Left lung (tissue), 10 donors: ENCODE measurements around the gene ACTR3C. TPM values are rescaled to one million over a fixed set of nuclear protein-coding genes. Genes with fewer than 3 reads are reported as not detected.

Source experiments
- ATAC-seq: fragments of 200-7000 bp; cut with Tn5 transposase; one replicate; pipeline ENCODE4 v1.9.1; 2020; ENCODE audit warnings: moderate library complexity
- DNase-seq, 4 donors: peaks; one replicate each; pipeline ENCODE4 v3.0.0-alpha.2; 2013 to 2020
- H3K27ac ChIP-seq, 2 donors: fragments of 200-600 bp; sonication (generic) in 1 of 2; one replicate each; pipeline versions ENCODE4 v1.5.0 to v1.8.0; 2020 to 2021
- H3K27me3 ChIP-seq, 2 donors: fragments of 200-600 bp; sonication (generic) in 1 of 2; one replicate each; pipeline versions ENCODE4 v1.5.0 to v1.8.0; 2020 to 2021
- H3K36me3 ChIP-seq, 2 donors: fragments of 200-600 bp; sonication (generic) in 1 of 2; one replicate each; pipeline versions ENCODE4 v1.5.0 to v1.8.0; 2020 to 2021
- H3K4me1 ChIP-seq, 2 donors: fragments of 200-600 bp; one replicate each; pipeline ENCODE4 v1.8.0; 2021
- H3K4me3 ChIP-seq, 2 donors: fragments of 200-600 bp; sonication (generic) in 1 of 2; one replicate each; pipeline versions ENCODE4 v1.5.0 to v1.8.0; 2020 to 2021; ENCODE audit warnings: mild to moderate bottlenecking in 1 of 2
- H3K9me3 ChIP-seq, 2 donors: fragments of 200-600 bp; sonication (generic) in 1 of 2; one replicate each; pipeline versions ENCODE4 v1.5.0 to v1.8.0; 2020 to 2021
- intact Hi-C, 2 donors: fragments of 100-400 bp; cut with DNase I; formaldehyde crosslinking; loops; one replicate each; pipeline versions ENCODE4 v1.11.2 to v1.14.2; 2022
- polyA plus RNA-seq, 6 donors: library from polyadenylated mRNA; unstranded; fragments of 120-200 nt; gene quantifications; one replicate each; pipeline ENCODE4 v1.2.1, GENCODE V29; 2013; ENCODE audit not compliant: insufficient read length in 6 of 6
- total RNA-seq, 2 donors: library from RNA; stranded (reverse); fragmentation: NEBNext Ultra II Directional; extraction: Animal tissue kit (Norgen Biotek cat#: 25700); gene quantifications; one replicate each; pipeline ENCODE4 v1.2.1, GENCODE V29; 2021
- TF ChIP-seq, protein P1 (sequence below), 2 donors: fragments of 200-600 bp; sonication (generic) in 1 of 2; IDR thresholded peaks; one replicate each; pipeline versions ENCODE4 v1.5.0 to v1.8.0; 2021; ENCODE audit warnings: antibody characterized with exemption in 2 of 2
- donor health status: DM: no; HTN: yes; CAD: no.
- donor health status: DM: no; HTN: no; CAD: no.

ACTR3C gene
- total and polyA plus RNA-seq, 8 donors: 3.4 to 25.1 (median 6.1) TPM

DNA sequence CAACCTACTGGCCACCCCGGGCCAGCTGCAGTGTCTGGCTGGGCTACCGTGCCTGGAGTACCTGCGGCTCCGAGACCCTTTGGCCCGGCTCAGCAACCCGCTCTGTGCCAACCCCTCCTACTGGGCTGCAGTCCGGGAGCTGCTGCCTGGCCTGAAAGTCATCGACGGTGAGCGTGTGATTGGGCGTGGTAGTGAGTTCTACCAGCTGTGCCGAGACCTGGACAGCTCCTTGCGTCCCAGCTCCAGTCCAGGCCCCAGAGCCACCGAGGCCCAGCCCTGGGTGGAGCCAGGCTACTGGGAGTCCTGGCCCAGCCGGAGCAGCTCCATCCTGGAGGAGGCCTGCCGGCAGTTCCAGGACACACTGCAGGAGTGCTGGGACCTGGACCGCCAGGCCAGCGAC is 13.8 kb upstream of the ACTR3C start:
- TF ChIP-seq, protein P1, sequence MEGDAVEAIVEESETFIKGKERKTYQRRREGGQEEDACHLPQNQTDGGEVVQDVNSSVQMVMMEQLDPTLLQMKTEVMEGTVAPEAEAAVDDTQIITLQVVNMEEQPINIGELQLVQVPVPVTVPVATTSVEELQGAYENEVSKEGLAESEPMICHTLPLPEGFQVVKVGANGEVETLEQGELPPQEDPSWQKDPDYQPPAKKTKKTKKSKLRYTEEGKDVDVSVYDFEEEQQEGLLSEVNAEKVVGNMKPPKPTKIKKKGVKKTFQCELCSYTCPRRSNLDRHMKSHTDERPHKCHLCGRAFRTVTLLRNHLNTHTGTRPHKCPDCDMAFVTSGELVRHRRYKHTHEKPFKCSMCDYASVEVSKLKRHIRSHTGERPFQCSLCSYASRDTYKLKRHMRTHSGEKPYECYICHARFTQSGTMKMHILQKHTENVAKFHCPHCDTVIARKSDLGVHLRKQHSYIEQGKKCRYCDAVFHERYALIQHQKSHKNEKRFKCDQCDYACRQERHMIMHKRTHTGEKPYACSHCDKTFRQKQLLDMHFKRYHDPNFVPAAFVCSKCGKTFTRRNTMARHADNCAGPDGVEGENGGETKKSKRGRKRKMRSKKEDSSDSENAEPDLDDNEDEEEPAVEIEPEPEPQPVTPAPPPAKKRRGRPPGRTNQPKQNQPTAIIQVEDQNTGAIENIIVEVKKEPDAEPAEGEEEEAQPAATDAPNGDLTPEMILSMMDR (IDR thresholded peaks at IDR 0.05): no peak
- no peak overlapping the region for H3K27ac ChIP-seq
- intact Hi-C loops: no loop called here
- H3K4me3 ChIP-seq: no peak overlapping the region
- peaks cover 0 to 20% of the 10 kb centered on the region in 2 donors for H3K4me1 ChIP-seq
- no peaks in the 10 kb centered on the region for H3K9me3 ChIP-seq
- ATAC-seq (no peak), DNase-seq (no peak)
- H3K27me3 ChIP-seq: peaks cover 8 to 33% of the 10 kb centered on the region in 2 donors
- H3K36me3 ChIP-seq: peaks cover 0 to 25% of the 10 kb centered on the region in 2 donors

DNA sequence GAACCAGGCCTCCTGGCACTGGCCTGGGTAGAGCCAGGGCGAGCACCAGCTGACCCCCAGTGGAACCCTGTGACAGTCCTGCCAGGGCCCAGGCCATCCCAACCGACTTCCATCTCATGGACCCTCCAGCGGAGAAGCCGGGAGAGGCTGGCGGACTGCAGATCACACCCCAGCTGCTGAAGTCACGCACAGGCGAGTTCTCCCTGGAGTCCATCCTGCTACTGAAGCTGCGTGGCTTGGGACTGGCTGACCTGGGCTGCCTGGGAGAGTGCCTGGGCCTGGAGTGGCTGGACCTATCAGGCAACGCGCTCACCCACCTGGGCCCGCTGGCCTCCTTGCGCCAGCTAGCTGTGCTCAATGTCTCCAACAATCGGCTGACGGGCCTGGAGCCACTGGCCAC is 13.4 kb upstream of the ACTR3C start:
- Histone ChIP-seq H3K27ac (no peak overlapping the region), H3K4me1 (peaks cover 0 to 20% of the 10 kb centered on the region in 2 donors)

DNA sequence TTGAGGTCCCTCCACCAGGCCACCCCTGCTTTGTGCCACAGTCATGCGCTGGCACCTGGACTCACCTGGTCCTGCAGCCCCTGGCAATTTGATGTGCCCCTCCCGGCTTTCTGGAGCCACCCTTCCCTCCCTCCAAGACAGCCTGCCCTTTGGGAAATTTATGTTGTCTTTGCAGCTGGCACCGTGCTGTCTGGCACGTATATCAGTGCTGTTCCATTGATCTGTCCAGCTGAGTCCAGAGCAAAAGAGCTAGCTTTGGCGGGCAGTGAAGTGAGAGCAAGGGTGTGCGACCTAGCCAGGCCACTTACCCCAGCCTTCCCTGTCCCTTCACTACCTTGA is 12.4 kb upstream of the ACTR3C start:
- ATAC-seq (no peak), DNase-seq (no peak)
- intact Hi-C loops: no loop called here
- no peaks in the 10 kb centered on the region for H3K9me3 ChIP-seq
- H3K27ac ChIP-seq: peak overlapping the region; percentile 30 to 48
- H3K27me3 ChIP-seq: peaks cover 1 to 19% of the 10 kb centered on the region in 2 donors
- H3K4me1 ChIP-seq: peaks cover 0 to 11% of the 10 kb centered on the region in 2 donors
- H3K4me3 ChIP-seq: no peak overlapping the region
- peaks cover 0 to 33% of the 10 kb centered on the region in 2 donors for H3K36me3 ChIP-seq
- TF ChIP-seq, protein P1 (IDR thresholded peaks at IDR 0.05): no peak

More for the DNA sequence above, 13.4 kb upstream of the ACTR3C start:
- Histone ChIP-seq H3K27me3 (peaks cover 8 to 29% of the 10 kb centered on the region in 2 donors), H3K9me3 (no peaks in the 10 kb centered on the region), H3K36me3 (peaks cover 0 to 25% of the 10 kb centered on the region in 2 donors), H3K4me3 (no peak overlapping the region)
- ATAC-seq: no peak
- intact Hi-C loops: no loop called here
- TF ChIP-seq, protein P1 (IDR thresholded peaks at IDR 0.05): no peak
- DNase-seq: no peak

DNA sequence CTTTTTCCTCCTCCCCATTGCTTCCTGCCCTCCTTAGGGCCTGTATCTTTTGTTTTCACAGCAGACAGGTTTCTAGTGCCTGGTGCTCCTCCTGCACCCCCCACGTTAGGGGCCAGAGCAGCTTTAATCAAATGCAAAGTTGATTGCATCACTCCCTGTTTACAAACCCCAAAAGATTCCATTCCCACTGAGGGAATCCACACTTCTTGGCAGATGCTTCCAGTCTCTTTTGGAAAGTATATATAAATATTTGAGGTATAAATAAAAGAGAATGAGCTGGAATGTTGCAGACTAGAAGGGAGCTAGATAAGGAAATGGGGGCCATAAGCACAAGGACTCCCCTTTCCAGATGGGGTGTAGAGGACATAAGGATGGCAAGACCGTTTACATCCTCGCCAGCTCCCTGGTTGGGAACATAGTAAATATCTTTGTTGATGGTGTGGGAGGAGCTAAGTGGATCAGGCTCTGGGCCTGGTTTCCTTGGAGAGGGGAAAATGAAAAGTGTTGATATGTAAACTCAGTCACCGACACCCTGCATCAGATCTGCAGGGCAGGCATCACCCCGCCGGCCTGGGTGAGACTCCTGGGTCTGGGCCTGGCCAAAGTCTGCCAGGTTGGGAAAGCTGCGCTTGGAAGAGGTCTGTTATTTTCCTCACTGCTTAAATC is 11.9 kb upstream of the ACTR3C start:
- H3K27me3 ChIP-seq: peaks cover 0 to 14% of the 10 kb centered on the region in 2 donors
- H3K4me1 ChIP-seq: peaks cover 0 to 6% of the 10 kb centered on the region in 2 donors
- H3K27ac ChIP-seq: peak overlapping the region; percentile 30 to 48
- intact Hi-C loops: no loop called here
- peak in 2 of 4 donors; percentile 93 to 95 for DNase-seq
- H3K9me3 ChIP-seq: no peaks in the 10 kb centered on the region
- peaks cover 0 to 38% of the 10 kb centered on the region in 2 donors for H3K36me3 ChIP-seq
- ATAC-seq: peak; percentile 44
- TF ChIP-seq, protein P1 (IDR thresholded peaks at IDR 0.05): no peak
- H3K4me3 ChIP-seq: no peak overlapping the region

DNA sequence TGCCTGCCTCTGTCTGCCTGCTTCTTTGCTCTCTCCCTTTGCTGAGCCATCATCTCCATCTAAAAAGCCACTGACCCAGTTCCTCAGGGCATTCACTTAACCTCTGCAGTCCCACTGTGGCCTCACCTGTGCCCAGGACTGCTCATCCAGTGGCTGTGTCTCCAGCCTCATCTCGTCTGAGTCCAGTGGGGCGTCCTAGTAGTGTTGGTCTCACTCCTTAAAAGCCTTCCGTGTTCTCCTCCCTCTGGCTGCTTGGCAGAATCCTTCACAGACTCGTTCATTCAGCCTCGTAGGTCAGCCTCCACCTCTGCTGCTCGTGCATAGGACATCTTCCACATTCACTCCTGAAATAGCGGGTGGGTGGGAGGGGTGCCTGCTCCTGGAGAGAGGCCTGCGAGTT is 10.8 kb upstream of the ACTR3C start:
- Histone ChIP-seq H3K4me3 (no peak overlapping the region), H3K27ac (no peak overlapping the region), H3K27me3 (peaks cover 0 to 3% of the 10 kb centered on the region in 2 donors), H3K36me3 (peaks cover 0 to 49% of the 10 kb centered on the region in 2 donors), H3K4me1 (no peaks in the 10 kb centered on the region), H3K9me3 (no peaks in the 10 kb centered on the region)
- DNase-seq: no peak
- TF ChIP-seq, protein P1 (IDR thresholded peaks at IDR 0.05): no peak
- no peak for ATAC-seq
- intact Hi-C loops: no loop called here
